ENCODE data around the gene IRF2.

The IRF2 gene

DNA sequence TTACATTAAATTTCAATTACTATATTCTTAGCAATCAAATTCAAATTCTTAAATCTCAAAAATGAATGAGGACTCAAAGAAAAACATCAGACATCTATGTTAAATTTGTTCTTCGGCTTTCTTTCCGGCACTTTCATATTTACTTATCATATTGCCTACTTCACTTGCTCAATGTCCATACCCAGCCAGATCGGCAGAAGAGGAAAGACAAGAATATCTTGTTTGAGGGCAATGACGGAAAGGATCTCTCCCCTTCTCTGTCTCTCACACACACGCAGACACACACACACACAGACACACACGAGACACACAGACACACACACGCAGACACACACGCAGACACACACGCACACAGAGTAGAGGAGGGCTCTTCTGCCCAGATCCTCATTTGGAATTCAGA lies 13.2 kb upstream of the IRF2 start:
- FAIRE-seq (no peak), DNase-seq (ENCODE audit: insufficient read length, low spot score) (no peak)
- TF ChIP-seq, protein P1, sequence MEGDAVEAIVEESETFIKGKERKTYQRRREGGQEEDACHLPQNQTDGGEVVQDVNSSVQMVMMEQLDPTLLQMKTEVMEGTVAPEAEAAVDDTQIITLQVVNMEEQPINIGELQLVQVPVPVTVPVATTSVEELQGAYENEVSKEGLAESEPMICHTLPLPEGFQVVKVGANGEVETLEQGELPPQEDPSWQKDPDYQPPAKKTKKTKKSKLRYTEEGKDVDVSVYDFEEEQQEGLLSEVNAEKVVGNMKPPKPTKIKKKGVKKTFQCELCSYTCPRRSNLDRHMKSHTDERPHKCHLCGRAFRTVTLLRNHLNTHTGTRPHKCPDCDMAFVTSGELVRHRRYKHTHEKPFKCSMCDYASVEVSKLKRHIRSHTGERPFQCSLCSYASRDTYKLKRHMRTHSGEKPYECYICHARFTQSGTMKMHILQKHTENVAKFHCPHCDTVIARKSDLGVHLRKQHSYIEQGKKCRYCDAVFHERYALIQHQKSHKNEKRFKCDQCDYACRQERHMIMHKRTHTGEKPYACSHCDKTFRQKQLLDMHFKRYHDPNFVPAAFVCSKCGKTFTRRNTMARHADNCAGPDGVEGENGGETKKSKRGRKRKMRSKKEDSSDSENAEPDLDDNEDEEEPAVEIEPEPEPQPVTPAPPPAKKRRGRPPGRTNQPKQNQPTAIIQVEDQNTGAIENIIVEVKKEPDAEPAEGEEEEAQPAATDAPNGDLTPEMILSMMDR (IDR thresholded peaks at IDR 0.05; ENCODE audit: insufficient read depth, missing control alignments), result no peak

DNA sequence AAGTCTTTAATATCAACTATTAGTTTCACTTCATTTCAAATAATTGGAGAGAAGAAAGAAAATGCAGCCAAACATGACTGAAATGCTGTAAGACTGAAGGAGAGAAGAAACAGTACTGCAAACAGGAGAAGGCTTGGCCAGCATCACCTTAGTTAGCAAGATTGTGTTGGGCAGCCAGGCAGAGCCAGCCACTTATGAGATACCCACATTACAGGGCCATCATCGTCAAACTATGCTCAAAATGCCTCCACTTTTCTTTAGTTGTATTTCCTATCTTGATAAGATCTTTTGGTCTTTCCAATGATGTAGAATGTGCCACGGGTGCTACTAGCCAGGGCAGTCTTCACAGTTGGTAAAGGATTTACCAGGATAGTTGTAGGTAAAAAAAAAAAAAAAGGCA lies 10.9 kb upstream of the IRF2 start:
- TF ChIP-seq, protein P1 (IDR thresholded peaks at IDR 0.05; ENCODE audit: insufficient read depth, missing control alignments), result no peak
- FAIRE-seq (no peak), DNase-seq (ENCODE audit: insufficient read length, low spot score) (no peak)

DNA sequence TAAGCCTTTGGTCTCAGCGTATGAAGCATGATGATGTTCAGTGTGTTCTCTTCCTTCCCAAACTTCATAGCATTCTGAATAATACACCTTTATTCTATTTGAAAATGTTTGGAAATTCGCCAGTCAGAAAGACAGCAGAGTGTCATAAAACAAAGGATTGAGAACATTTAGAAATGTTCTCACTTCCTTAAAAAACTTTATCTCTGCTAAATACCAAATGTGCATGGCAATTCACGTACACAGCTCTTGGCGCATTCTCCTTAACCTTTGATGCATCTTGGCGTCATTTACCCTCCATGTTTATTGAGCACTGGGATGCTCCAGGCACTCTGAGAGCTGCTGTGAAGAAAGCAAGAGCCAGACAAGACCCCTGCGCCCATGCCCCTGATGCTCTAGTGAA lies 7.2 kb upstream of the IRF2 start:
- TF ChIP-seq, protein P1 (IDR thresholded peaks at IDR 0.05; ENCODE audit: insufficient read depth, missing control alignments), result no peak
- DNase-seq (ENCODE audit: insufficient read length, low spot score) (no peak), FAIRE-seq (no peak)

- no peak for FAIRE-seq
- TF ChIP-seq, protein P1 (IDR thresholded peaks at IDR 0.05; ENCODE audit: insufficient read depth, missing control alignments), result no peak
- DNase-seq (ENCODE audit: insufficient read length, low spot score), result no peak
Observed at GRCh38 chr4:184479516-184479950, 5.2 kb upstream of the IRF2 start.

- TF ChIP-seq, protein P1 (IDR thresholded peaks at IDR 0.05; ENCODE audit: insufficient read depth, missing control alignments), result no peak
- FAIRE-seq (no peak), DNase-seq (ENCODE audit: insufficient read length, low spot score) (no peak)
Observed at GRCh38 chr4:184477201-184477999, 3.0 kb upstream of the IRF2 start.

GRCh38 chr4:184476695-184477094 lies 2.3 kb upstream of the IRF2 start:
- no peak for DNase-seq (ENCODE audit: insufficient read length, low spot score)
- TF ChIP-seq, protein P1 (IDR thresholded peaks at IDR 0.05; ENCODE audit: insufficient read depth, missing control alignments), result no peak
- no peak for FAIRE-seq

DNA sequence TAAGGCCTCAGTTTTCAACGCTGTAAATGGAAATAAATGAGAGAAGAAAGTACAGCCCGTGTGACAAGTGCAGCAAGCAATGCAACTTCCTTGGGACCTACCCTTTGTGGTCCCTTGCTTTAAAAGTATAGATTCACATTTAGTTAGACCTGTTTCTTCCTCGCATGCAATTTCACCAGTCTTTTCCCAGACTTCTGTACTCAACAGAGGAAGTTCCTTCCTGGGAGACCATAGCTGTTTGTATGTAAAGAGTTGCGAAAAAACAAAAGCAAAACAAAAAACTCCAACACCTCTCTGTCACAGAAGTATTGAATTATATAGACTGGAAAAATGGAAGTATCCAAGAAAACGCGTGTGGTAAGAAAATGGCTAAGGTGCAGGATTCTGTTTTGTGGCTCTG lies 1.1 kb upstream of the IRF2 start:
- TF ChIP-seq, protein P1 (IDR thresholded peaks at IDR 0.05; ENCODE audit: insufficient read depth, missing control alignments), result no peak
- DNase-seq (ENCODE audit: insufficient read length, low spot score), result no peak
- no peak for FAIRE-seq
